ENCODE data around the gene P4HB. TPM values are rescaled to one million over a fixed set of nuclear protein-coding genes. Genes with fewer than 3 reads are reported as not detected.

P4HB gene
- total and polyA plus RNA-seq, 2 donors (not counting 1 experiment from before 2014, with no cell fraction given), result 109 to 1,034 TPM

DNA sequence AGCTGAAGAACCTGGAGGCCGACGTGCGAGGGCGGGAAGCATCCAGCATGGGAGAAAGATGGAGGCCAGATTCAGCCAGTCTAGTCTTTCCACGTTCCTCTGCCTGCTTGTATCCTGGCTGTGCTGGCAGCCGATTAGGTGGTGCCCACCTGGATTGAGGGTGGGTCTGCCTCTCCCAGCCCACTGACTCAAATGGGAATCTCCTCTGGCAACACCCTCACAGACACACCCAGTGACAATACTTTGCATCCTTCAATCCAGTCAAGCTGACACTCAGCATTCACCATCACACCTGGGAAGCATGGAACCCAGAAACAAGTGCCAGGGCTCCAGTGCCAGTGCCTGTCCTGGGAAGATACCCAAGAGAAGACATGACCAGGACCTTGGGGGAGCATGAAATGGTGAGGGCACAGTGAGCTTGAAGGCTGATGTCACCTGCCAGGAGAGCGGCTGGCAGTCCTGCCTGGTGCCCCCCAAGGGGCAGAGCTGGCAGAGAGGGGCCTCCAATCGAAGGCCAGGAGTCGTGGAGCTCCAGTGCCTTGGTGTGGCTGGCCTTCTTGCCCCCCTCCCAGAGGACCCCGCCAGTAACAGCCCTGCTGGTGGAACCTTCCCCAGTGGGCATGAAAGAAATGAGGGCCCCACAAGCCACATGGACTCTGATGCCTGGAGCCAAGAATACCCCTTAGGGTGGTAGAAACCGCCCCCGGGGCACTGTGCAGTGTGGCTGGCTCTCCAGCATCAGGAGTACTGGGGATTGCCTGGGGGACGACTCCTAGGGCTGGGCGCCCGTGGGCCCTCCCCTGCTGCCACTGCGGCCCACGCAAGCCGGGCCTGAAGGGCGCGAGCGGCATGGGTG is 41.1 kb upstream of the P4HB start:
- peak overlapping the region; percentile 25 for H3K4me2 ChIP-seq (ENCODE audit: extremely low read depth, insufficient read depth, low read length)
- peak overlapping the region in 1 of 4 experiments; percentile 32 for H3K4me3 ChIP-seq (replicated peaks in 1 of 4; ENCODE audit: control extremely low read depth in 1 of 4, insufficient read depth in 1 of 4, low read depth in 3 of 4, low read length in 4 of 4)

DNA sequence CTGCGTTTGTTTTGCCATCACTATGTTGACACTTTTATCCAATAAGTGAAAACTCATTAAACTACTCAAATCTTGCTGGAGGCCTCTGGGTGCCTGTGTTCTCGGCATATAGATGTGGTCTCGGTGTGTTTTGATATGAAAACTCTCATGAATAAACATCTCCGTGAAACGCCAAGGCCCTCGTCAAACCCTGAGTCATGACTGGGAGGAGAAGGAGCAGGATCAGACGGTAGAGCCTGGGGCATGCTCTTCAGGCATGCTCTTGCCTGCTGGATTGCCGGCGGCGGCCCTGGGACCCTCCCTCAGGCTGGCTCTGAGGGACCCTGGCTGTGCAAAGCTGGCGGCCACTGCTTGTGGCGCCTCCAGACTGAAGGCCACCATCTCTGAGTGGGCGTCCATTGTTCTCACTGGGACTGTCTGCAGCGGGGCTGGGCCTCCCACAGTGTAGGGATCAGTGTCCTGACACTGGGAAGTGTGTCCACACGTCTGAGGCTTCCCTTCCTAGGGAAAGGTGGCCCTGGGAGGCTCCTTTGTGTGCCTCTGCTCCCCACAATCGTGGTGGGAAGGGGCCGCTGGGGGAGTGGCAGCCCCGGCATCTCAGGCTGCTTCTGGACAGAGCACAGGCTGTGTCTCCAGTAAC is 40.0 kb upstream of the P4HB start:
- no peaks in the 10 kb centered on the region for H3K9me3 ChIP-seq (ENCODE audit: control insufficient read depth, insufficient read depth, low read depth, low read length)
- no peak for DNase-seq (ENCODE audit: low read depth in 2 of 2)
- no peaks in the 10 kb centered on the region for H3K79me2 ChIP-seq (ENCODE audit: control insufficient read depth, insufficient read depth, low read length)
- no peak overlapping the region for H3K4me3 ChIP-seq (replicated peaks in 1 of 4; ENCODE audit: control extremely low read depth in 1 of 4, insufficient read depth in 1 of 4, low read depth in 3 of 4, low read length in 4 of 4)
- no peaks in the 10 kb centered on the region for H3K4me1 ChIP-seq (ENCODE audit: control insufficient read depth, extremely low read depth, insufficient read depth, low read length)
- no peak overlapping the region for H2AFZ ChIP-seq (ENCODE audit: low read length)
- H3K36me3 ChIP-seq (ENCODE audit: control insufficient read depth, insufficient read depth, low read length), result peaks cover 27% of the 10 kb centered on the region
- H3K27ac ChIP-seq (ENCODE audit: insufficient read depth, low read length), result no peak overlapping the region
- H3K4me2 ChIP-seq (ENCODE audit: extremely low read depth, insufficient read depth, low read length), result no peak overlapping the region
- no peaks in the 10 kb centered on the region for H4K20me1 ChIP-seq (ENCODE audit: control insufficient read depth, extremely low read depth, insufficient read depth, low read length)
- TF ChIP-seq EZH2 (IDR thresholded peaks at IDR 0.05; ENCODE audit: low read length, missing control alignments), result no peak
- TF ChIP-seq, protein P1, sequence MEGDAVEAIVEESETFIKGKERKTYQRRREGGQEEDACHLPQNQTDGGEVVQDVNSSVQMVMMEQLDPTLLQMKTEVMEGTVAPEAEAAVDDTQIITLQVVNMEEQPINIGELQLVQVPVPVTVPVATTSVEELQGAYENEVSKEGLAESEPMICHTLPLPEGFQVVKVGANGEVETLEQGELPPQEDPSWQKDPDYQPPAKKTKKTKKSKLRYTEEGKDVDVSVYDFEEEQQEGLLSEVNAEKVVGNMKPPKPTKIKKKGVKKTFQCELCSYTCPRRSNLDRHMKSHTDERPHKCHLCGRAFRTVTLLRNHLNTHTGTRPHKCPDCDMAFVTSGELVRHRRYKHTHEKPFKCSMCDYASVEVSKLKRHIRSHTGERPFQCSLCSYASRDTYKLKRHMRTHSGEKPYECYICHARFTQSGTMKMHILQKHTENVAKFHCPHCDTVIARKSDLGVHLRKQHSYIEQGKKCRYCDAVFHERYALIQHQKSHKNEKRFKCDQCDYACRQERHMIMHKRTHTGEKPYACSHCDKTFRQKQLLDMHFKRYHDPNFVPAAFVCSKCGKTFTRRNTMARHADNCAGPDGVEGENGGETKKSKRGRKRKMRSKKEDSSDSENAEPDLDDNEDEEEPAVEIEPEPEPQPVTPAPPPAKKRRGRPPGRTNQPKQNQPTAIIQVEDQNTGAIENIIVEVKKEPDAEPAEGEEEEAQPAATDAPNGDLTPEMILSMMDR (conservative IDR thresholded peaks at IDR 0.05 in 1 of 2, IDR thresholded peaks at IDR 0.05 in 1 of 2; ENCODE audit: low read depth in 1 of 2, low read length in 2 of 2), result no peak
- no peak overlapping the region for H3K9ac ChIP-seq (ENCODE audit: insufficient read depth, low read length)
- no peaks in the 10 kb centered on the region for H3K27me3 ChIP-seq (ENCODE audit: control insufficient read depth, insufficient read depth, low read length)

More for the DNA sequence above, 41.1 kb upstream of the P4HB start:
- Histone ChIP-seq H3K79me2 (ENCODE audit: control insufficient read depth, insufficient read depth, low read length) (no peaks in the 10 kb centered on the region), H3K4me1 (ENCODE audit: control insufficient read depth, extremely low read depth, insufficient read depth, low read length) (no peaks in the 10 kb centered on the region), H3K27me3 (ENCODE audit: control insufficient read depth, insufficient read depth, low read length) (no peaks in the 10 kb centered on the region), H3K9ac (ENCODE audit: insufficient read depth, low read length) (no peak overlapping the region), H2AFZ (ENCODE audit: low read length) (no peak overlapping the region), H3K27ac (ENCODE audit: insufficient read depth, low read length) (no peak overlapping the region), H3K36me3 (ENCODE audit: control insufficient read depth, insufficient read depth, low read length) (peaks cover 31% of the 10 kb centered on the region), H4K20me1 (ENCODE audit: control insufficient read depth, extremely low read depth, insufficient read depth, low read length) (no peaks in the 10 kb centered on the region), H3K9me3 (ENCODE audit: control insufficient read depth, insufficient read depth, low read depth, low read length) (no peaks in the 10 kb centered on the region)
- no peak for DNase-seq (ENCODE audit: low read depth in 2 of 2)
- no peak for TF ChIP-seq EZH2 (IDR thresholded peaks at IDR 0.05; ENCODE audit: low read length, missing control alignments)
- TF ChIP-seq, protein P1 (conservative IDR thresholded peaks at IDR 0.05 in 1 of 2, IDR thresholded peaks at IDR 0.05 in 1 of 2; ENCODE audit: low read depth in 1 of 2, low read length in 2 of 2), result no peak

DNA sequence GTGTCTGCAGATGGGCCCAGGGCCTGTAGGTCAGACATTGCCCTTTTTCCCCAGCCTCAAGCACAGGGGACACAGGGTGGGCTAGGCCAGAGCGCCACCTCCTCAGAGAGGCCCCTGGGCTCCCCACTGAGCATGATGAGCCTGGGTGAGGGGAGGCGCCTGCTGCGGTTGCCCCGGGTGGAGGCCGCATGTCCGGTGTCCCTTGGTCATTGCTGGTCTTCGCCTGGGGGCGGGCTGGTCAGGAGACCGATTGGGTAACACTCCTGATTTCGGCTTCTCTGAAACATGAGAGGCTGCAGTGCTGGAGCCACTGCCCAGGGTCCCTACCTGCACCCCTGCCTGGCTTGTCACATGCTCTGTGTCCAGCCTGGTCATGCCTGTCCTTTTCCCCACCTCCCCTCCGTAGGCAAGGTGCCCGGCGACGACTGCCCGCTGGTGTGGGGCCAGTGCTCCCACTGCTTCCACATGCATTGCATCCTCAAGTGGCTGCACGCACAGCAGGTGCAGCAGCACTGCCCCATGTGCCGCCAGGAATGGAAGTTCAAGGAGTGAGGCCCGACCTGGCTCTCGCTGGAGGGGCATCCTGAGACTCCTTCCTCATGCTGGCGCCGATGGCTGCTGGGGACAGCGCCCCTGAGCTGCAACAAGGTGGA is 39.3 kb upstream of the P4HB start:
- Histone ChIP-seq H3K9me3 (ENCODE audit: control insufficient read depth, insufficient read depth, low read depth, low read length) (no peaks in the 10 kb centered on the region), H3K36me3 (ENCODE audit: control insufficient read depth, insufficient read depth, low read length) (peaks cover 25% of the 10 kb centered on the region), H3K27ac (ENCODE audit: insufficient read depth, low read length) (no peak overlapping the region), H3K4me2 (ENCODE audit: extremely low read depth, insufficient read depth, low read length) (no peak overlapping the region), H3K27me3 (ENCODE audit: control insufficient read depth, insufficient read depth, low read length) (no peaks in the 10 kb centered on the region), H4K20me1 (ENCODE audit: control insufficient read depth, extremely low read depth, insufficient read depth, low read length) (no peaks in the 10 kb centered on the region), H3K4me1 (ENCODE audit: control insufficient read depth, extremely low read depth, insufficient read depth, low read length) (no peaks in the 10 kb centered on the region), H3K79me2 (ENCODE audit: control insufficient read depth, insufficient read depth, low read length) (no peaks in the 10 kb centered on the region), H3K4me3 (replicated peaks in 1 of 4; ENCODE audit: control extremely low read depth in 1 of 4, insufficient read depth in 1 of 4, low read depth in 3 of 4, low read length in 4 of 4) (no peak overlapping the region), H2AFZ (ENCODE audit: low read length) (no peak overlapping the region), H3K9ac (ENCODE audit: insufficient read depth, low read length) (no peak overlapping the region)
- DNase-seq (ENCODE audit: low read depth in 2 of 2), result no peak
- TF ChIP-seq EZH2 (IDR thresholded peaks at IDR 0.05; ENCODE audit: low read length, missing control alignments), result no peak
- TF ChIP-seq, protein P1 (conservative IDR thresholded peaks at IDR 0.05 in 1 of 2, IDR thresholded peaks at IDR 0.05 in 1 of 2; ENCODE audit: low read depth in 1 of 2, low read length in 2 of 2), result no peak
